A673 (cell line): ENCODE results near the gene CCDC40.

Experiments used
- CTCF ChIP-seq: fragments of 300-800, 200-600 bp; sonication (generic); conservative IDR thresholded peaks from 2 replicates; pipeline ENCODE4 v1.5.1; 2017; ENCODE audit warnings: low read depth, mild to moderate bottlenecking, antibody characterized with exemption, low read length, moderate library complexity, mixed read lengths
- EZH2 ChIP-seq: fragments of 200-600 bp; sonication (generic); IDR thresholded peaks from 2 replicates; pipeline ENCODE4 v1.6.1; 2017; ENCODE audit warnings: borderline replicate concordance, low read depth, mild to moderate bottlenecking, mixed read lengths, antibody characterized with exemption, low read length; ENCODE audit not compliant: poor library complexity, severe bottlenecking

GRCh38 chr17:80055597-80055996, 19.2 kb downstream of the CCDC40 start:
- TF ChIP-seq CTCF (no peak), EZH2 (no peak)
